HepG2 (cell line): Measurements from ENCODE around the gene FHIP2A. TPM values are rescaled to one million over a fixed set of nuclear protein-coding genes. Genes with fewer than 3 reads are reported as not detected.

Experiments
- ASH2L ChIP-seq: fragments of 300-600, 200-600 bp; sonication (generic); IDR thresholded peaks from 2 replicates; pipeline ENCODE4 v1.7.0; 2017; ENCODE audit warnings: low read depth, mild to moderate bottlenecking, moderate library complexity, mixed read lengths, low read length; ENCODE audit not compliant: insufficient read length
- CBFB ChIP-seq: sonication (generic); formaldehyde crosslinking; IDR thresholded peaks from 2 replicates; pipeline ENCODE4 v1.4.0; 2020; ENCODE audit warnings: missing genetic modification reagents
- FOSL2 ChIP-seq: sonication (generic); formaldehyde crosslinking; IDR thresholded peaks from 2 replicates; pipeline ENCODE4 v1.4.0; 2020; ENCODE audit warnings: missing genetic modification reagents
- FOXA1 ChIP-seq, 2 experiments: fragments of 450-650 bp in 1 of 2; sonication (generic) in 1 of 2; formaldehyde crosslinking in 1 of 2; IDR thresholded peaks; 2 replicates each; pipeline versions ENCODE4 v1.4.0 to v1.6.1; 2016 to 2020; ENCODE audit warnings: missing genetic modification reagents in 1 of 2
- FOXA3 ChIP-seq: IDR thresholded peaks from 2 replicates; pipeline ENCODE4 v1.6.1; 2016; ENCODE audit warnings: missing genetic modification reagents, missing compliant biosample characterization
- GATAD2A ChIP-seq: IDR thresholded peaks from 2 replicates; pipeline ENCODE4 v1.6.1; 2016
- MAFF ChIP-seq: IDR thresholded peaks from 2 replicates; pipeline ENCODE4 v1.6.1; 2011; ENCODE audit warnings: low read depth, low read length, improper control_type of control experiment
- NFE2L2 ChIP-seq: fragments of 150-350 bp; IDR thresholded peaks from 2 replicates; pipeline ENCODE4 v1.6.1; 2014; ENCODE audit warnings: low read length
- PHF8 ChIP-seq: sonication (generic); formaldehyde crosslinking; IDR thresholded peaks from 2 replicates; pipeline ENCODE4 v1.5.0; 2020; ENCODE audit warnings: missing genetic modification reagents
- POLR2A ChIP-seq, 2 experiments: IDR thresholded peaks; 2 replicates each; pipeline ENCODE4 v1.6.1; 2011; ENCODE audit warnings: low read depth in 2 of 2, low read length in 2 of 2, mild to moderate bottlenecking in 1 of 2, moderate library complexity in 1 of 2; ENCODE audit not compliant: insufficient read depth in 1 of 2
- SAP130 ChIP-seq: IDR thresholded peaks from 2 replicates; pipeline ENCODE4 v1.6.1; 2016; ENCODE audit warnings: low read depth
- SIX1 ChIP-seq: sonication (generic); formaldehyde crosslinking; IDR thresholded peaks from 2 replicates; pipeline ENCODE4 v1.4.0; 2020; ENCODE audit warnings: missing genetic modification reagents, borderline replicate concordance
- SRY ChIP-seq: sonication (generic); formaldehyde crosslinking; IDR thresholded peaks from 2 replicates; pipeline ENCODE4 v1.8.0; 2022; ENCODE audit warnings: mild to moderate bottlenecking, missing genetic modification reagents
- ZNF251 ChIP-seq: sonication (generic); formaldehyde crosslinking; IDR thresholded peaks from 2 replicates; pipeline ENCODE4 v1.9.0; 2021; ENCODE audit warnings: mild to moderate bottlenecking, missing genetic modification reagents
- ZNF3 ChIP-seq: IDR thresholded peaks from 2 replicates; pipeline ENCODE4 v1.7.0; 2017; ENCODE audit warnings: inconsistent platforms
- ZNF558 ChIP-seq: sonication (generic); formaldehyde crosslinking; IDR thresholded peaks from 2 replicates; pipeline ENCODE4 v1.9.0; 2022; ENCODE audit warnings: mild to moderate bottlenecking, missing genetic modification reagents, borderline replicate concordance
- ZNF782 ChIP-seq: sonication (generic); formaldehyde crosslinking; IDR thresholded peaks from 2 replicates; pipeline ENCODE4 v1.4.0; 2020; ENCODE audit warnings: missing genetic modification reagents, mild to moderate bottlenecking, borderline replicate concordance
- polyA plus RNA-seq, 8 experiments: library from polyadenylated mRNA; depleted of rRNA in 3 of 8; stranded (reverse) in 7 of 8; unstranded in 1 of 8; fragments of >200 nt; fragmentation: Illumina TruSeq in 4 of 8; extraction: Trizol in 4 of 8; gene quantifications; 2 replicates each; pipeline versions ENCODE4 v1.2.1 to v1.2.3, GENCODE V29; 2011 to 2016; ENCODE audit warnings: low read depth in 4 of 8, missing spikeins in 1 of 8, mixed read lengths in 1 of 8; ENCODE audit not compliant: insufficient read depth in 1 of 8
- total RNA-seq, 5 experiments: library from RNA; depleted of rRNA; stranded (reverse); fragments of >200 nt; fragmentation: Illumina TruSeq; extraction: Trizol; gene quantifications; 2 replicates each; pipeline ENCODE4 v1.2.3, GENCODE V29; 2016; ENCODE audit warnings: low read depth in 1 of 5
- TF ChIP-seq, protein P1 (sequence below), 2 experiments: sonication (generic) in 1 of 2; formaldehyde crosslinking in 1 of 2; IDR thresholded peaks; 2 replicates each; pipeline versions ENCODE4 v1.4.0 to v1.6.1; 2018 to 2020; ENCODE audit warnings: missing genetic modification reagents in 2 of 2, borderline replicate concordance in 1 of 2, low read depth in 1 of 2, mild to moderate bottlenecking in 1 of 2, missing biosample characterization in 1 of 2
- TF ChIP-seq, protein P2 (sequence below): sonication (generic); formaldehyde crosslinking; IDR thresholded peaks from 2 replicates; pipeline ENCODE4 v1.5.0; 2020; ENCODE audit warnings: mild to moderate bottlenecking, missing genetic modification reagents, borderline replicate concordance
- TF ChIP-seq, protein P3 (sequence below): sonication (generic); formaldehyde crosslinking; IDR thresholded peaks from 2 replicates; pipeline ENCODE4 v1.4.0; 2020; ENCODE audit warnings: missing genetic modification reagents, mild to moderate bottlenecking, borderline replicate concordance

The FHIP2A gene
- total and polyA plus RNA-seq, 2 of the 13 experiments (the other 11 are each of a cell fraction or from before 2014, with no cell fraction given) = 6.5 to 8.3 TPM

DNA sequence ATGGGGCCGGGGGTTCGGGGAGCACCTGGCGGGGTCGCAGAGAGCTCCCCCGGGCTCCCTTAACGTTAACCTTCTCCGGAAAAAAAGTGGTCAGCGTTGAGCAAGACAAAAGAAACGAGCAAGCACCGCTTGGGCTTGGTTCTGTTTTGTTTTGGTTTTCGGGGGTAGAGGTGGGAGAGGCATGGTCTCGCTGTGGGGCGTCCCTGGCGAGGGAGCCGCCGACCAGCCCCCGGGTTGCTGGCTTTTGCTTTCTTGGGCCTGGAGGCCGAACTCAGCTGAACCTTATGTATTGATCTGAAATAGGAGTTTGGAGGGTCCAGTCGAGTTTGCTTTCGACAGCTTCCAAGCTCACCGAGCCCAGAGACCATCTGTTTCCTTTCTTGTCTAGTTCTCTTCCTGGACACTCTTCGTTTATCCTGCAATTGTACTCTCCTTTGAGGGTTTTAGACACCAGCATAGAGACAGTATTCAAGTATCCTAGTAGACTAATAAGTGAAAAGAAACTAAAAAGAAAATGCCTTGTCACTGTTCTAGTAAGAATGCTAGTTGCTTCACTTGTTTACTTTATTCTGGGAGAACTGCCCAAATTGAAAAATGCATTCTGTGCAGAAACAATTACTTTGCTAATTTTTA is 980 bp downstream of the FHIP2A start (continued):
- TF ChIP-seq PHF8 (CRISPR knock-in tag) (peak; percentile 12; the same call in 1 of the 2 replicates), MAFF (0 out of 2 replicates have a peak, but pooled peaks have one; percentile 25), POLR2A (IDR thresholded peaks at IDR 0.05; ENCODE audit: insufficient read depth in 1 of 2, low read depth in 2 of 2, low read length in 2 of 2) (peak in 1 of 2 experiments; percentile 53; a peak in 2 of 4 replicates), CBFB (CRISPR knock-in tag) (no peak), GATAD2A (CRISPR knock-in tag) (peak; percentile 6; the same call in 1 of the 2 replicates), FOSL2 (no peak), ZNF782 (CRISPR knock-in tag) (no peak), SAP130 (peak; percentile 22; the same call in 1 of the 2 replicates), ZNF3 (CRISPR knock-in tag) (no peak), SIX1 (CRISPR knock-in tag) (no peak), FOXA1 (IDR thresholded peaks at IDR 0.05) (no peak), FOXA1 (CRISPR knock-in tag; IDR thresholded peaks at IDR 0.05) (peak; percentile 36; the same call in 1 of the 2 replicates), FOXA3 (CRISPR knock-in tag) (0 out of 2 replicates have a peak, but pooled peaks have one; percentile 9), ZNF251 (CRISPR knock-in tag) (no peak), ZNF558 (CRISPR knock-in tag) (no peak), ASH2L (peak; percentile 36), SRY (CRISPR knock-in tag) (no peak), NFE2L2 (peak; percentile 52; the same call in 1 of the 2 replicates)
- TF ChIP-seq, protein P1, sequence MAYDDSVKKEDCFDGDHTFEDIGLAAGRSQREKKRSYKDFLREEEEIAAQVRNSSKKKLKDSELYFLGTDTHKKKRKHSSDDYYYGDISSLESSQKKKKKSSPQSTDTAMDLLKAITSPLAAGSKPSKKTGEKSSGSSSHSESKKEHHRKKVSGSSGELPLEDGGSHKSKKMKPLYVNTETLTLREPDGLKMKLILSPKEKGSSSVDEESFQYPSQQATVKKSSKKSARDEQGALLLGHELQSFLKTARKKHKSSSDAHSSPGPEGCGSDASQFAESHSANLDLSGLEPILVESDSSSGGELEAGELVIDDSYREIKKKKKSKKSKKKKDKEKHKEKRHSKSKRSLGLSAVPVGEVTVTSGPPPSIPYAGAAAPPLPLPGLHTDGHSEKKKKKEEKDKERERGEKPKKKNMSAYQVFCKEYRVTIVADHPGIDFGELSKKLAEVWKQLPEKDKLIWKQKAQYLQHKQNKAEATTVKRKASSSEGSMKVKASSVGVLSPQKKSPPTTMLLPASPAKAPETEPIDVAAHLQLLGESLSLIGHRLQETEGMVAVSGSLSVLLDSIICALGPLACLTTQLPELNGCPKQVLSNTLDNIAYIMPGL (CRISPR knock-in tag; IDR thresholded peaks at IDR 0.05; ENCODE audit: borderline replicate concordance in 1 of 2, low read depth in 1 of 2) = peak; percentile 14 to 18; a peak in 2 of 4 replicates
- TF ChIP-seq, protein P2, sequence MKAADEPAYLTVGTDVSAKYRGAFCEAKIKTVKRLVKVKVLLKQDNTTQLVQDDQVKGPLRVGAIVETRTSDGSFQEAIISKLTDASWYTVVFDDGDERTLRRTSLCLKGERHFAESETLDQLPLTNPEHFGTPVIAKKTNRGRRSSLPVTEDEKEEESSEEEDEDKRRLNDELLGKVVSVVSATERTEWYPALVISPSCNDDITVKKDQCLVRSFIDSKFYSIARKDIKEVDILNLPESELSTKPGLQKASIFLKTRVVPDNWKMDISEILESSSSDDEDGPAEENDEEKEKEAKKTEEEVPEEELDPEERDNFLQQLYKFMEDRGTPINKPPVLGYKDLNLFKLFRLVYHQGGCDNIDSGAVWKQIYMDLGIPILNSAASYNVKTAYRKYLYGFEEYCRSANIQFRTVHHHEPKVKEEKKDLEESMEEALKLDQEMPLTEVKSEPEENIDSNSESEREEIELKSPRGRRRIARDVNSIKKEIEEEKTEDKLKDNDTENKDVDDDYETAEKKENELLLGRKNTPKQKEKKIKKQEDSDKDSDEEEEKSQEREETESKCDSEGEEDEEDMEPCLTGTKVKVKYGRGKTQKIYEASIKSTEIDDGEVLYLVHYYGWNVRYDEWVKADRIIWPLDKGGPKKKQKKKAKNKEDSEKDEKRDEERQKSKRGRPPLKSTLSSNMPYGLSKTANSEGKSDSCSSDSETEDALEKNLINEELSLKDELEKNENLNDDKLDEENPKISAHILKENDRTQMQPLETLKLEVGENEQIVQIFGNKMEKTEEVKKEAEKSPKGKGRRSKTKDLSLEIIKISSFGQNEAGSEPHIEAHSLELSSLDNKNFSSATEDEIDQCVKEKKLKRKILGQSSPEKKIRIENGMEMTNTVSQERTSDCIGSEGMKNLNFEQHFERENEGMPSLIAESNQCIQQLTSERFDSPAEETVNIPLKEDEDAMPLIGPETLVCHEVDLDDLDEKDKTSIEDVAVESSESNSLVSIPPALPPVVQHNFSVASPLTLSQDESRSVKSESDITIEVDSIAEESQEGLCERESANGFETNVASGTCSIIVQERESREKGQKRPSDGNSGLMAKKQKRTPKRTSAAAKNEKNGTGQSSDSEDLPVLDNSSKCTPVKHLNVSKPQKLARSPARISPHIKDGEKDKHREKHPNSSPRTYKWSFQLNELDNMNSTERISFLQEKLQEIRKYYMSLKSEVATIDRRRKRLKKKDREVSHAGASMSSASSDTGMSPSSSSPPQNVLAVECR = 0 out of 2 replicates have a peak, but pooled peaks have one; percentile 35
- TF ChIP-seq, protein P3, sequence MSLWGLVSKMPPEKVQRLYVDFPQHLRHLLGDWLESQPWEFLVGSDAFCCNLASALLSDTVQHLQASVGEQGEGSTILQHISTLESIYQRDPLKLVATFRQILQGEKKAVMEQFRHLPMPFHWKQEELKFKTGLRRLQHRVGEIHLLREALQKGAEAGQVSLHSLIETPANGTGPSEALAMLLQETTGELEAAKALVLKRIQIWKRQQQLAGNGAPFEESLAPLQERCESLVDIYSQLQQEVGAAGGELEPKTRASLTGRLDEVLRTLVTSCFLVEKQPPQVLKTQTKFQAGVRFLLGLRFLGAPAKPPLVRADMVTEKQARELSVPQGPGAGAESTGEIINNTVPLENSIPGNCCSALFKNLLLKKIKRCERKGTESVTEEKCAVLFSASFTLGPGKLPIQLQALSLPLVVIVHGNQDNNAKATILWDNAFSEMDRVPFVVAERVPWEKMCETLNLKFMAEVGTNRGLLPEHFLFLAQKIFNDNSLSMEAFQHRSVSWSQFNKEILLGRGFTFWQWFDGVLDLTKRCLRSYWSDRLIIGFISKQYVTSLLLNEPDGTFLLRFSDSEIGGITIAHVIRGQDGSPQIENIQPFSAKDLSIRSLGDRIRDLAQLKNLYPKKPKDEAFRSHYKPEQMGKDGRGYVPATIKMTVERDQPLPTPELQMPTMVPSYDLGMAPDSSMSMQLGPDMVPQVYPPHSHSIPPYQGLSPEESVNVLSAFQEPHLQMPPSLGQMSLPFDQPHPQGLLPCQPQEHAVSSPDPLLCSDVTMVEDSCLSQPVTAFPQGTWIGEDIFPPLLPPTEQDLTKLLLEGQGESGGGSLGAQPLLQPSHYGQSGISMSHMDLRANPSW (CRISPR knock-in tag) = no peak
